OCI-M2 (cell line): Measurements from ENCODE around the gene C10orf53.

Source experiments
- DNase-seq: peaks from one replicate; lab custom pipeline; 2025; ENCODE audit not compliant: unreplicated experiment; lab: John Stamatoyannopoulos, UW

C10orf53 gene, protein sequence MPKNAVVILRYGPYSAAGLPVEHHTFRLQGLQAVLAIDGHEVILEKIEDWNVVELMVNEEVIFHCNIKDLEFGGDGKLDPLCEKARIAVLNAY

DNA sequence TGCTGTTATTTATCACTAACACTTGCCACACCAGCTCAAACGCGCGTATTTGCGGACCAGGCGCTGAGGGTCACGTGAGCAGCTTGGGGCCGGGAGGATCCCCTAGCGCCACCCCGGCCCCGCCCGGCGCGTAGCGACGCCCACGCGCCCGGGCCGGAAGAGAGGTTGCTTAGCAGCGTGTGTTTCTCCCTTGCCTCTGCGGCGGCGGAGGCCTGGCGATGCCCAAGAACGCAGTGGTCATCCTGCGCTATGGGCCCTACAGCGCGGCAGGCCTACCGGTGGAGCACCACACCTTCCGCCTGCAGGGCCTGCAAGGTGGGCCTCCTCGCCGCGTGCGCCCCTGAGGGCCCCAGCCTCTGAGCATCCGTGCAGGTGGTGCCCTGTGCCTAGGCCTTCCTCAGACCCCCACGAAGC is at the start of gene C10orf53:
TSS of gene C10orf53 (plus strand) at position 172 of the 414 bp plus-strand sequence. CDS start at position 219, 47 bp downstream.
- no peak for DNase-seq

DNA sequence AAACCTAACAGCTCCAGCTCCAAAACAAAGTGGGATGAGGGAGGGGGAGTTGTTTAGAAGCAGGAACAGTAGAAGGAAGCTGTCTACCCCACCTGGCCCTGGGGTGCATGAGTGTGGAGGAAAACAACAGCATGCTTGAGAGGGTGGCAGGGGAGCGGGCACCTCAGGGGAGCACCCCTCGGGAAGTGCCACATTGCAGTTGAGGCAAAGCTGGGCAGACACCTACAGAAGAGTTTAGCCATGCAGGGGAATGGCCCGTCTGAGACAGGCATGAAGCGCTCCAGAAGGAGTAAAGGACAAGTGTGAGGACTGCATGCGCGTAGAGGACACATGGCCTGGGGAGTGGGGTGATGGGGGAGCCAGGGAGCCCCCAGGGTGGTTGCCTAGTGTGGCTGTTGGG is 47.5 kb upstream of the C10orf53 start:
- no peak for DNase-seq

DNA sequence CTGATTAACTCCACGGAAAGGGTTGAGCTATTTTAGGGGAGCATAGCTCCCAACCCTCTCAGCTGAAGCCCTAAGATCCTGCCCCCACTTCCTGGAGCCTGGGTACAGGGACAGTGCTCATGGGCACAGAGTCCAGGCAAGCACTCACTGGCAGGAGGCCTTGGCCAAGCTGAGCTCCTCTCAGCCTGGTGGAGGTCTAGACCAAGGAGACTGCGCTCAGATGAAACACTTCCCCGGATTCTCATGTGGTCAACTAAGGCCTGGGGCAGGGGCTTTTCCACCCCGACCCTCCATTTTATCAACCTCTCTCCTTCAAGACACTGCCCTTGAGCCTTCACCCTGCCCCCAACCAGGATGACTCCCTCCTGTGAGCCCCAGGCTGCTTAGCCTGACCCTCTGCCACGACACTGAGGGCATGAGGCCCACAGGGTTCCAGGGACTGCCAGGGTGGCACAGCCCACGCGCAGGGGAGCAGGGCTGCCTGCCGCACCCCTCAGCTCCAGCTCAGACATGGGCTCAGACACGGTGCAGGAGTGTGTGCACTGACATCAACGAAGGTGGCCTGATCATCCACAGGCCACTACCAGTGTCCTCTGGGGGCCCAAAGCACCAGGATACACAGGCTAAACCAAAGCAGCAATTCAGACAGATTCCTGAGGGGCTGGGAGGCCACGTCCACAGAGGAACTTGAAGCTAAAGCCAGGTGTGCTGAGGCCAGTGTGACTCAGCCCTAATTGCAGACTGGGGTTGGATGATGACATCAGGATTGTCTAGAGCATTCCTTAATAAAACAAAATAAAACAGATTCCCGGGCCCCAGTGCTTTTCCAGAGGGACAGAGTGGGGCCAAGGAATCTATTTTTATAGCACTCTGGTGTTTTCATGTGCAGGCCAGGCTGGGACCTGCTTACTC is 46.8 kb upstream of the C10orf53 start:
- no peak for DNase-seq

DNA sequence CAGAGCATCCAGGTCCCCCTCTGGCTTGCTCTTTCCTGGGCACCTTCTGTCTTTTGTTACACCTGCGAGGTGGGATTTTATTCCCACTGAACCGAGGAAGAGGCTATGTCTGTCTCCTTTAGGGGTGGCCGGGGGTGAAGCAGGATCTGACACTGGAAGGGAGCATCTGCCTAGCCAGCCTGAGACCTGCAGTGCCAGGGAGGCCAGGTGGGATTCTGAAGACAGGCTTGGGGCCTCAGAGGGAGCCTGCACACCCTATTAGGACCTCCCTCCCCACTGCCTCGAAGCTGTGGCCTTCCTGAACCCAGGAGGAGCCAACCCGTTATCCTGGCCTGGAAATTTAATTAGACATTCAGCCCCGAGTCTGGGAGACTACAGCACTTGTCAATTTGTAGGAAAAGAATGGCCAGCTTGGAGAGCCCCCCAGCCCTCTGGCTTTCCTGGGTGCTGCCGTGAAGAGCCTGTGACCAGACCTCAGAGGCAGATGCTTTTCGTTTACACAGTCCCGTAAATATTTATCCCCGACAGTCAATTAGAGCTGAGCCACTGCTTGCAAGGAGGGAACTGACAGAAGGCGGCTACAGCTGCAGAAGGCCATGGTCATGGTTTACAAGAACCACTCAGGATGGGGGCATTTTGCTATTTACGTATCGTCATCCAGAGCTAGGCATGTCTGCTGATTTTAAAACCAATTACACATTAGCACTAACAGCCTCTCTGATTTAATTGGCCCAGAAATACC is 46.0 kb upstream of the C10orf53 start:
- DNase-seq = no peak

DNA sequence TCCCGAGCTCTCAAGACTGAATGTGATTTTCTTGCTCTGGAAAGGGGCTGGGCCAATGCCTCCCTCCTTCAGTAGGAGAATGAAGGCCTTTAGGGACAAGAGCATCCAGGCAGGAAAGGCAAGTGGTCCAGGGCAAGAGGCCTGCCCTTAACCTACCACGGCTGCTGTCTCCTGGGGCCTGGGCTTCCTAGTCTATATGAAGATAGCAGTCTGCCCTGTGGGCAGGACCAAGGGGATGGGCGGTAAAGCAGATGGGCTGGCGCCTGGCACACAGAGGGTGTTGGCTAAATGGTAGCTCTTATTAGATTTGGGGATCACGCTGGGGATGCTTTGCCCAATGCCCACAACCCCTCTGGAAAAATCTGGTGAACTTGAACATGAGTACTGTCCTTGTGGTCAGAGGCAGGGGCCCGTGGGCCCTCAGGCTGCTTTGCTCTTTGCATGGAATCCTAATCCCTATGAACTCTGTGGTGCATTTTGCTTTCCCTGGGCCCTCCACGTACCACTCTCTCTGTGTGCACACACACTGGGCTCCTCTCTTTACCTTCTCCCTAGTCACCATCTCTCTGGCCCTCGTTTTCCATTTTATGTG is 45.3 kb upstream of the C10orf53 start:
- no peak for DNase-seq

DNA sequence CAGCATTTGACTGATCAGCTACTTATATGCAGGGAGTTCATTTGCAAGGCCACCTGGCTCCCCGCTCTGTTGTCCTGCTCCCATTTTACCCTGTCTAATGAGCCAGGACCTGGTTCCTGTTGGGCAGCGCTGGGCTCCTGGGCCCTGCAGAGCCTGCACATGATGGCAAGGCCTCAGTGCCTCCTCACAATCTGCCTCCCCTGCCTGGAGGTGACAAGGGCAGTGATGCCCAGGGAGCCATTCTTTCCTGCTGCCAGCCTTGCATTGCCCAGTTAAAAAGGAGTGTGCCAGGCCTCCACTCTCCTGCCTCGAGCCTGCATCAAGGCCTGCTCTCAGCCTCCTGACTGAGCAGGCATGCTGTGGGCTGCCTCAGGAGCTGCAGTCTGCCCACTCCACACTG is 37.1 kb upstream of the C10orf53 start:
- DNase-seq = no peak

DNA sequence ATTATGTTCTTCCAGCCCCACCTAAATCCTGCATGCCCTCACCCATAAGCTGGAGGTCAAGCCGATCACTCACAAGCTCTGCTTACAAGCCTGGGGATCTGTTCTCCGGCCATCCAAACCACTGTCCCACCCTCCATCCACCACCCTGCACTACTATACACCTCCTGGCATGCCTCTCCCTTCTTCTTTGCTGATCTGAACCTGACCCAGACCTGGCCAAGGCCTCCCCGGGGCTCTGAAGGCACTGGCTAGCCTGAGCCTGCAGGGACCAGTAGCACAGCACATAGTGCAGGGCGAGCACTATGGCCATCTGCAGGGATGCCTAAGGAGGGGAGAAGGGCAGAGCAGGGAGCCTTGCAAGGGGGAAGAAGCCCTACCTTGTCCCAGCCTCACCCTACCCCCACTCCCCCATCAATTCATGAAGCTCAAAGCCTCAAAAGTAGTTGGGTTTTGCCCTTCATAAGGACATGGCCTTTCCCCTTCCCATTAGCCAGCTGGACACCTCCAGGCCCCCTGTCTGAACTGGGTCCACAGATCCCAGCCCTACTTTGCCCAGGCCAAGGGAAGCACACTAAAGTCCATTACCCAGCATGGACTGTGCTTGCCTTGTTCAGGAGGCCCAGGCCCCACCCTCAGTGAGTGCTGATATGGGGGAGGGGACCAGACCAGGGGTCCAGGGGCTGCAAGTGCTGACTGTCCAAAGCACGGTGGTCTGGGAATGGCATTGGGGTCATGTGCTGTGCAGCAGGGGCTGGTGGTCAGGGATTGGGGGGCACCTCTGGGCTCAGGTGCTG is 36.0 kb upstream of the C10orf53 start:
- no peak for DNase-seq

DNA sequence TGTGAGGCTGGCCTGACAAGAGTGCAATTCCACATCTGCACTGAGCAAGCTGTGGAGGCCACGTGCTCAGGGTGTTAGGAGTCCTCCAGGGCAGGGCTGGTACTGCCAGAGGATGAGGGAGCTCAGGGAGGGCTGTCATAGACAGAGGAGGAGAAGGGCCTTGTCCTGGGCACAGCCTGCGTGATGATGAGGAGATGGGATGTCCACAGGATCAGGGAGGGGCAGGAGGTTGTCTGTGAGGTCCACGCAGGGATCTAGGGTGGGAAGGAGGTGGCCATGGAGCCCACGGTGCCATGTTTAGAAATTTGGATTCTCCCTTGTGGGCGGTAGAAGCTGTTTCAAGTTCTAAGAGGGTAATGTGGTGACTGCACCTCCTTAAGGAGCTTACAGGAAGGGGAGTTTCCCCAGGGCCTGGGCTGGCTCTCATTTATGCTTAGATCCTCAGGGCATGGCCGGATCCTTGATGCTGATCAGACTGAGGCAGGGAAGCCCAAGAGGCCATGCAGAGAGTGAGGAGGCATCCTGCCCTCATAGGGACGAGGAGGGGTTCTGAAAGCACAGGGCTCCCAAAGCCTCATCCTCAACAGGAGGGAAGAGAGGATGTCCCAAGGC is 35.3 kb upstream of the C10orf53 start:
- no peak for DNase-seq

DNA sequence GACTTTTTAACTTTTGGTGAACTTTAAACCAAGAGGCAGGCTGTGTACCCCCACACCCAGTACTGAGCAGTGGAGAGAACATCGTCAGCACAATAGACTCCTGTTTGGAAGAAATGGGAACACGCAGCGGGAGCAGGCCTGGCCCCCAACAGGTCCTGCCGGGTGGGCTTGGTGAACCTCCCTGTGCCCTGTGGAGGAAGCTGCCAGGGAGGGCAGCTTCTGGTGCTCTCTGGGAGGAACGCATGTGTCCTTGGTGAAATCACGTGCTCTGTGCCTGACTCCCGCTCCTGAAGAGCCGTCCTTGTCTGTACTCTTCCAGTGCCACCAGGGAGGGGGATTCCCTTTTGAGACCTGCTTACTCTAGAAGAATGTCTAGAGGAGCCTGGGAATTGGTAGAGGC is 34.0 kb upstream of the C10orf53 start:
- no peak for DNase-seq

DNA sequence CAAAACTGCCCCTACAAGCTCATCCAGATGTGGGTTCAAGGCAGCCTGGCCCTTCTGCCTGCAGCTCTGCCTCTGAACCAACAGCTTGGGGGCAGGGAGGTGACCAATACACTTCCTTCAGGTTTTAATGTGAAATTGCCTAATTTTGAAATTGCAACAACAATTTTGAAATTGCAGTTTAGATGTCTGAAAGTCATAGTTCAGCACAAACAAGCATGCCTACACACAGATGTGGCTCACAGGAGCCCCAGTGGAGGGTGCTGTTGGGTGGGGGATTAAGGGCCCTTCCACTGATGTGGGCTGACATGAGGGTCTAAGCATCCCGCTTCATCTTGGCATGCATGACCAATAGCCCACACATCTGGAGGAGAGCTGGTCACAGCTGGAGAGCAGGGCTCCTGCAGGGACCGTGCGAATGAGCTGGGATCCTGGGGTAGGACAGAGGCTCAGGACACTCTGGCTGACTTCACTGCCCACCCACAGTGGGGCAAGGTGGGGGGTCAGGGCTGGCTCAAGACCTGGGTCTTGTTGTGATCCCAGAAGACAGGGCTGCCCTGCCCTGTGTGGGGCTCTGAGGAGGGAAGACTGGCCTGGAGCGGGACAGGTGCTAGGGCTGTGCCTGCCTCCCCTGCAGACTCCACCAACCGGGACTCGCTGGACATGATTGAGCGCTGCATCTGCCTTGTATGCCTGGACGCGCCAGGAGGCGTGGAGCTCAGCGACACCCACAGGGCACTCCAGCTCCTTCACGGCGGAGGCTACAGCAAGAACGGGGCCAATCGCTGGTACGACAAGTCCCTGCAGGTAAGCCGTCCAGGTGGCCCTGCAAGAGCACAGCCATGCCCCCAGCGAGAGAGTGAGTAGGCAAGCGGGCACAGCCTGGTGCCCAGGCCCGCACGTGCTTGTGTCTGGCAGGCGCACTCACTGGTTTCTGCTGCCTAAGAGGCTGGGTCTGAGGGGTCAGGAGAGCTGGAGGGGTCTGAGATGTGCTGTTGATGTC is 33.3 kb upstream of the C10orf53 start:
- DNase-seq = no peak

DNA sequence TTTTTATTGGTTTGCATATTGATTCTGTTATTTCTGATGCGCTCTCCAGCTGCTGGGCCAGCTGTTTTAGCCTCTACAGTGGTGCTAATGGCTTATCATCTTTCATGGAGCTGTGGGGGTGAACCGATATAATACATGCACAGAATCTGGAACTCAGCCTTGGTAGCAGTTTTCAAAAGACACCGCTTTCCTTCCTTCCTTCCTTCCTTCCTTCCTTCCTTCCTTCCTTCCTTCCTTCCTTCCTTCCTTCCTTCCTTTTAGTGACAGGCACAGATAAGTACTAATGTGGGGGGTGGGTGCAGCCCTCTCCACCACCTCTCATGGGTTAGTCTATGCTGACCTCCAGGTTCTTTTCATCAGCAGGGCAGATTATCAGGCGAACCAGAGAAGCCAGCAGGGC is 31.9 kb upstream of the C10orf53 start:
- DNase-seq = no peak

DNA sequence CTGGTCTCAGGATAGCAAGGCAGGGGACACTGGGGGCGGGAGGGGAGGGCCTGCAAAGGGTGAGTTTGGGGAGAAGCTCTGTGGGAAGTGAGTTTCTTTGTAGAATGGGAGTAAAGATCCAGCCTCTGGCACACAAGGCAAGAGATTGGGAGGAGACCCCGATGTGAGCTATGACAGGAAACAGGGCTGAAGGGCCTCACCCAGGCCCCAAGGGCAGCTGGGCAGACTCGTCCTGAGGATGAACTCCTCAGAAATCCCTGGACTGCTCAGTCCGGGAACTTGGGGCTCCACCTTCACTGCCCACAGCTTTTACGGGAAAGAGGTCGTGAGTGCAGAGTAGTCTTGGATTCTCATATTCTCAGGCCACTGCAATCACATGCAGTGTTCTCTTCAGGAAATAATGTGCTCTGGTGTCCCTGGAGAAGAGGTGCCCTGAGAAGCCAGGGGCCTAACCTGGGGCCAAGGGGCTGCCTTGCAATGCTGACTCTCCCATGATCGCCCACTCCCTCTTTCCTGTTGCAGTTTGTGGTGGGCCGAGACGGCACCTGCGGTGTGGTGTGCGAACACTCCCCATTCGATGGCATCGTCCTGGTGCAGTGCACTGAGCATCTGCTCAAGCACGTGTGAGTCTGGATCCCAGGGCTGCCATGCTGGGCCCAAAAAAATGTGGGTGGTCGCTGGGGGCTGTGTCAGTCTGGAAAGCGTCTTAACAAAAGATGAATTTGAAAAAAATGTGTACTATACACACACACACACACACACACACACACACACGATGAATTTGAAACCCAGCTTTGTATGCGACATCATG is 31.3 kb upstream of the C10orf53 start:
- no peak for DNase-seq

DNA sequence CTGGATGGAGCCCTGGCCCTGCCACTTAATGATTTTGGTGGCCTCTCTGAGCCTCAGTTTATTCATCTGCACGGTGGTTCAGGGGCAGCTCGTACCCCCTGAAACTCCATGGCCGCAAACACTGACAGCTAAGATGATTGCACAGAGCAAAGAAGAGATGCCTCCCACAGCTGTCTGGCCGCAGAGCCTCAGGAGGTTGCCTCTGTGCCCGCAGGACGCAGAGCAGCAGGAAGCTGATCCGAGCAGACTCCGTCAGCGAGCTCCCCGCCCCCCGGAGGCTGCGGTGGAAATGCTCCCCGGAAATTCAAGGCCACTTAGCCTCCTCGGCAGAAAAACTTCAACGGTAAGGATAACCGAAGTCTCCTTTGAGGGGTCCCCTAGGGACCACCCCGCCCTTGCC is 30.2 kb upstream of the C10orf53 start:
- DNase-seq = no peak

DNA sequence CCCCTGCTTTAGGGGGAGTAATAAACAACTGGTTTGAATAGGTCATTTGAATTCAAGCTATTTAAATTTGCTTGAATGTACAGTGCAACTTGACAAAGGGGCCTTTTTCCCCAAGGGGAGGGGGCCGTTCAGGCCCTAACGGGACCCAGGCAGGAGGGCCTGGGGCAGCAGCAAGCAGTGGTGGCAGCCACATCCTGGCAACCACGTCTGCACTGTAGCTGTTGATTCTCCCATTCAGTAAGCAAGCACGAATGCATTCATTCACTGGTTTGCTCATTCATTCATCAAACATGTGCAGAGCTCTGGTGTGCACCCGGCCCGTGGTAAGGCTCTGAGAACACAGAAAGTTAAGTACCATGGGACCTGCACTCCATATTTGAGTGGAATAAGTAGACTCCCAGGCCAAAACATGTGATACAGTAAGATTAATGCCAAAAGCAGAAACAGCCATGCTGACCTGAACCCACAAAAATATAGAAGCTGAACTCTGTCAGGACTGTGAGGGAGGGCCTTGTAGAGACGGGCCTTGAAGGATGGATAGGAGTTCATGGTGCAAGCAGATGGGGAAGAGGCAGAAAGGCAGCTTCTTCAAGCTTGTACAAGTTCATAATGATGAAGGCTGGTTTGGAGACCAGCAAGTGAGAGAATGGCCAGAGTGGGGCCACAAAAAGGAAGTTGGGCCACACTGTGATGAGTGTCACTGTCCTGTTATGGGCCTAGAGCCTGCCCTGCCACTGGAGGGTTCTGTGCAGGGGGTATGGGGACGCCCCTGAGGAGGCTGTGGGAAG is 29.3 kb upstream of the C10orf53 start:
- DNase-seq = no peak

DNA sequence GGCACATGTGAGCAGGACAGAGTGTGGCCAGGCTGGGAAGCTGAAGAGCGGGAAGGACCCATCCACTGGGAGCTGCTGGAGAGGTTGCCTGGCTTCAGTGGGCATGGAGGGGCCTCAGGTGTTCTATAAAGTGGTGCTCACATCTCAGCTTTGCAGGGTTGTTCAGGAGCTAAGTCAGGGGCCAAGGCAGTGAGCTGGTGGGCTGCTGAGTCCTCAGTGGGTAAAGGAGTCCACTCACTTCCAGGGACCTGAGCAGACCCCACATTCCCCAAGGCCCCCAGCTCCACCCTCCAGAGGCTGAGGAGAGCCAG is 28.8 kb upstream of the C10orf53 start:
- no peak for DNase-seq

DNA sequence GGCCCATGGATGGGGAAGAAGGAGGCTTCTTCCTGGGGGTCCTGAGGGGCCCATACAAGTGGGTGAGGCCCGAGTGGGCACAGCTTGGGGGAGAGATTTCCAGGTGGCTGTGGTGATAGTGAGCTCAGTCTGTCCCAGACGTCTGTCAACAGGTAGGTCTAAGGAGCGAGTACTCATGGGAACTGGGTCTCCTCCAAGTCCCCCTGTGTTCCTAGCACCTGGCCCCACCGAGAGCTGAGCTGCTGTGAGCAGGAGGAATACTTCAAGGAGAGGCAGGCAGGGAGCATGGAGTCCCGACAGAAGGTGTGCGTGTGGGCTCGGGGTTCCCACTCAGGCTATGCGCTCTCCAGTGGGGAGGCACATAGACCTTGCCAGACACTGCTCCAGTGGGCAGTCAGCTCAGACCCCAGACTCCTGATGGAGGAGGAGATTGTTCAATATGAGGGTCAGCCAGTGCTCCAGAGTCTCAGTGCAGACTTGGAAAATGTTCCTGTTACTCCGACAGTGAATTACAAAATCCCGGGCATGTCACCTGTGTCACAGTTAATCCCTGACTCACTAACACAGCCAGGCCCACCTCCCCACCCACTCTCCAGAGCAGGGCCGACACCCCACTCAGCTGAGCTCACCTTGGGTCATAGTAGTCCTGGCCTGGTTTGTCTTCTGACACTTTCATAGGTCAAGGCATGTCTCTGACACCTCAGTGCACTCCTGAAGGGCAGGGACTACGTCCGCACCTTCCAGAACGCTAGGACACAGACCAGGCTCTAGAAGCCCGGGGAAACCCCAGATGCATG is 28.2 kb upstream of the C10orf53 start:
- DNase-seq = no peak

DNA sequence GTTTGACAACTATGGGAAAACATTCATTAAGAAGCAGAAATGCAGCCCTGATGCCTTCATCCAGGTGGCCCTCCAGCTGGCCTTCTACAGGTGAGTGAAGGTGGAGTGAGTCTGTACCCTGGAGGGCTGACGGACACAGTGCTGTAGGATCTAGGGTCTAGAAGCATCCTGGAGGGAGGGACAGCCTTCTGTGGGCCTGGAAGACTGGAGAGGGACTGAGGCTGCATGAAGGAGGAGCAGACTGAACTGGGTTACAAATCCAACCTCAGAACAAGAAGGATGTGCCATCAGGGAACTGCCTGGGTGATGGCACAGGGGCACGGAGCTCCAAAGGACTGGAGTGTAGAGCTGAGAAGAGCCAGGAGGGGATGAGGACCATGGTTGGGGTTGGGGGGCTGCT is 27.5 kb upstream of the C10orf53 start:
- DNase-seq = no peak
